ENCODE data around the gene TRERF1. TPM values are rescaled to one million over a fixed set of nuclear protein-coding genes. Genes with fewer than 3 reads are reported as not detected.

The TRERF1 gene
- total and polyA plus RNA-seq, 7 donors, result 0.21 to 0.99 (median 0.44) TPM

DNA sequence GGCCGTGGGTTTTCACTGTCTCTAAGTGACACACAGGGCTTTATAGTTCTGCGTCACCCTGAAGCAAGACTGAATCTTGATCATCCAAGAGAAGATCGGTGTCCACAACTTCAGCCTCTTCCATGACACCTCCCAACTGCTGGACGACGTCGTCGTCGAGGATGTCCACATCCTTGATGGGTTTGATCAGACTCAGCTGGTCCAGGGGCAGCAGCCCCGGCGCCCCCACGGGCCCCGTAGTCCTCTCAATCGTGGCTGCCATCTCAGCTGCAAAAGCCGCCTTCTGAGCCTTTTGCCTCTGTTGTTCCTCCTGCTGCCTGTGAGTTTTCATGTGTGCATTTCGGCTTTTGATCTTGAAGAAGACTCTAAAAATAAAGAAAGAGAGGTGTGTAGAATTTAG is 223.4 kb downstream of the TRERF1 start:
- TF ChIP-seq, protein P1, sequence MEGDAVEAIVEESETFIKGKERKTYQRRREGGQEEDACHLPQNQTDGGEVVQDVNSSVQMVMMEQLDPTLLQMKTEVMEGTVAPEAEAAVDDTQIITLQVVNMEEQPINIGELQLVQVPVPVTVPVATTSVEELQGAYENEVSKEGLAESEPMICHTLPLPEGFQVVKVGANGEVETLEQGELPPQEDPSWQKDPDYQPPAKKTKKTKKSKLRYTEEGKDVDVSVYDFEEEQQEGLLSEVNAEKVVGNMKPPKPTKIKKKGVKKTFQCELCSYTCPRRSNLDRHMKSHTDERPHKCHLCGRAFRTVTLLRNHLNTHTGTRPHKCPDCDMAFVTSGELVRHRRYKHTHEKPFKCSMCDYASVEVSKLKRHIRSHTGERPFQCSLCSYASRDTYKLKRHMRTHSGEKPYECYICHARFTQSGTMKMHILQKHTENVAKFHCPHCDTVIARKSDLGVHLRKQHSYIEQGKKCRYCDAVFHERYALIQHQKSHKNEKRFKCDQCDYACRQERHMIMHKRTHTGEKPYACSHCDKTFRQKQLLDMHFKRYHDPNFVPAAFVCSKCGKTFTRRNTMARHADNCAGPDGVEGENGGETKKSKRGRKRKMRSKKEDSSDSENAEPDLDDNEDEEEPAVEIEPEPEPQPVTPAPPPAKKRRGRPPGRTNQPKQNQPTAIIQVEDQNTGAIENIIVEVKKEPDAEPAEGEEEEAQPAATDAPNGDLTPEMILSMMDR (IDR thresholded peaks at IDR 0.05), result no peak
- Histone ChIP-seq H3K36me3 (ENCODE audit: insufficient read depth in 1 of 2, low read depth in 1 of 2) (no peaks in the 10 kb centered on the region), H3K27me3 (ENCODE audit: insufficient read depth in 3 of 3, low read length in 2 of 3) (no peaks in the 10 kb centered on the region), H3K4me1 (no peaks in the 10 kb centered on the region), H3K9me3 (no peaks in the 10 kb centered on the region), H3K4me3 (no peak overlapping the region), H3K27ac (no peak overlapping the region)
- no peak for ATAC-seq
- intact Hi-C loops (cut with DNase I), result no loop called here
- DNase-seq, result no peak
- WGBS, 3 donors, result 88 to 90% (median 90%) methylated on average over 15 of the region's 15 CpGs

DNA sequence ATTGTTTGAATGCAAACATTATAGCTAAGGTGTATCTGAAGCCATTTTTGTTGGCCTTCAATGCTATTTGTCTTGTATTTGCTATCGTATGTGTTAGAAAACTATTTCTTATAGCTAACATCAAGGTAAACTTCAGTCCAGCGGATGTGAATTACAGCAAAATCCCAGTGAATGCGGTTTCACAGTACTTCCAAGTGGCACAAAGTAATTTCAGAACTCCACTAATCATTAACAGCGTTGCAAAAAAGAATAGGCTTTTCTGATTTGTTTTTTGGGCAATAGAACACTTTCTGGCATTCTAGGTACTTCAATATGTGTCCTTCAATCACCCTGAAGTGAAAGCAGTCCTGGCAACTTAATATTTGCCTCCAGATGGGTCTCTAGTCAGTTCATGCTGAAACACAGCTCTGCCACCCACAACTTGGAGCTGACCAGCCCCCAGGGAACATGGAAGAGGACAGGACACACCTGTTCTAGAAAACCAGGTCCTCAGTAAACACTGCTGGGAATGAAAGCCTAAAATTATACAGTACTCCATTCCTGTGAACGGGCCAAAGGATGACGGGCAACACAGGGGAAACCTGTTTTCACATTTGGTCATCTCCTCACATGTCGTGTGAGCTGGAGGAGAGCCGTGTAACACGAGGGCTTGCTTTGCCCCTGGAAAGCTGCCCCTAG is 224.4 kb downstream of the TRERF1 start:
- H3K4me3 ChIP-seq, result no peak overlapping the region
- TF ChIP-seq, protein P1 (IDR thresholded peaks at IDR 0.05), result no peak
- DNase-seq, result no peak
- H3K9me3 ChIP-seq, result no peaks in the 10 kb centered on the region
- H3K36me3 ChIP-seq (ENCODE audit: insufficient read depth in 1 of 2, low read depth in 1 of 2), result no peaks in the 10 kb centered on the region
- H3K27me3 ChIP-seq (ENCODE audit: insufficient read depth in 3 of 3, low read length in 2 of 3), result no peaks in the 10 kb centered on the region
- no peaks in the 10 kb centered on the region for H3K4me1 ChIP-seq
- ATAC-seq, result no peak
- intact Hi-C loops (cut with DNase I), result no loop called here
- 76 to 90% (median 79%) methylated on average over 9 of the region's 9 CpGs for WGBS, 3 donors
- no peak overlapping the region for H3K27ac ChIP-seq

DNA sequence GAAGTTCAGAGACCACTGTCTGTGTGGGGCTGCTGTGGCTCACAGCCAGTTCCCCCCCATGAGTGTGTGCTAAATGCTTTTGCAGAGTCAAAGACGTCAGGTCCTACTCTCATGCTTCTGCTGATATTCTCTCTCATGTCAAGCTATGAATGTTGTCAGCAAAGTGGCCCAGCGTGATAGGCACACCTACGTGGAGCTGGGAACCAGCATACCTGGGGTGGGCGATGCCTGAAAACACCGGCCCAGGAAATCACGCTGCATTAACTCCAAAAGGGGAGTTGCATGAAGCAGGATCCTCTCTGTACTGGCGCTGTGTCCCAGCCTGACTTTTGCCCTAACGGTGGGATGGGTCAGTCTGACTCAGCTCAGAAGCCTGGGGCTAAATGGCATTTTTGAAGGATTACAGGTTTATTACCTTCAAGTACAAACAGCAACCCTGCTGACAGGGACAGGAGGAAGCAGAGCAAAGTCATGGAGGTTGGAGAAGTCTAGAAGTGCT is 225.0 kb downstream of the TRERF1 start:
- WGBS, 3 donors, result 68 to 73% (median 73%) methylated on average over 8 of the region's 8 CpGs

DNA sequence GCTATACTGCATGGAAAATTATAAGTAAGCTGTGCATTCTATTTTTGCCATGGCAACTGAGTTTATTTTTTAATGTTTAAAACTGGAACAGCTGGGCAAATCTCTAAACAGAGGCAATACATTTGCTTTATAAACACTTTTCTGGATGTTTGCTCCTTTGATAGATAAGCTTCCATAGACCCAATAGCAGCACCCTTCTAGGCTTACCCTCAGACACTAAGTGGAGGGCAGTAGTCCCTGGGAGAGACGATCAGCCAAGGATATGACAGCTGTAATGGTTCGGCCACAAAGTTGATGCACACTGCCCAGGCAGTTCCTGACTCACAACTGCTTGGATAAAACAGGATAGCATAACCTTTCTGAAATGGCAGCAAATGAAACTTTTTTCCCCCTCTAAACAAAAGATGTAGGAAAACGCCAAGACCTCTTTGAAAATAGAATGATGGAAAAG is 225.5 kb downstream of the TRERF1 start:
- H3K27ac ChIP-seq, result no peak overlapping the region
- 36 to 50% (median 39%) methylated on average over 3 of the region's 3 CpGs for WGBS, 3 donors
- H3K4me3 ChIP-seq, result no peak overlapping the region
- TF ChIP-seq, protein P1 (IDR thresholded peaks at IDR 0.05), result no peak
- H3K4me1 ChIP-seq, result no peaks in the 10 kb centered on the region
- DNase-seq (no peak), ATAC-seq (no peak)
- no peaks in the 10 kb centered on the region for H3K27me3 ChIP-seq (ENCODE audit: insufficient read depth in 3 of 3, low read length in 2 of 3)
- intact Hi-C loops (cut with DNase I), result no loop called here
- H3K36me3 ChIP-seq (ENCODE audit: insufficient read depth in 1 of 2, low read depth in 1 of 2), result no peaks in the 10 kb centered on the region
- no peaks in the 10 kb centered on the region for H3K9me3 ChIP-seq

More for the DNA sequence above, 225.0 kb downstream of the TRERF1 start:
- DNase-seq (no peak), ATAC-seq (no peak)
- Histone ChIP-seq H3K4me1 (no peaks in the 10 kb centered on the region), H3K4me3 (no peak overlapping the region), H3K27me3 (ENCODE audit: insufficient read depth in 3 of 3, low read length in 2 of 3) (no peaks in the 10 kb centered on the region), H3K9me3 (no peaks in the 10 kb centered on the region), H3K27ac (no peak overlapping the region), H3K36me3 (ENCODE audit: insufficient read depth in 1 of 2, low read depth in 1 of 2) (no peaks in the 10 kb centered on the region)
- TF ChIP-seq, protein P1 (IDR thresholded peaks at IDR 0.05), result no peak
- intact Hi-C loops (cut with DNase I), result no loop called here

DNA sequence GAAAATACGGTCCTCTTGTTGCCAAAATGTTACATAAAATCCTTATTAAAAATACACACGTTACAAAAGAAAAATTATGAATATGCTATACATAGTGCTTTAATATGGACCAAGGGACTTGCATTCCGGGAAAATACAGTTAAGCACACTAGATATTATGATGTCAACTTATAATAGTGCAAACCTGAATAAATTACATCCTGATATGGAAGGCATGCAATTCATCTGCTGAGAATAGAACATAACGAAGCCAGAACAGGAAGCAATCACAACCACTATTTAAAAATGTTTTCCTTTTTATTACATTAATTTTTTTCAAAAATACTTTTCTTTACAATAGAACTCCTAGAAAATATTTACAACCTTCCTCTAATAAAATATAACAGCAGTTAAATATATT is 226.3 kb downstream of the TRERF1 start:
- 60 to 66% (median 61%) methylated on average over 4 of the region's 4 CpGs for WGBS, 3 donors
- H3K9me3 ChIP-seq, result no peaks in the 10 kb centered on the region
- H3K27me3 ChIP-seq (ENCODE audit: insufficient read depth in 3 of 3, low read length in 2 of 3), result no peaks in the 10 kb centered on the region
- DNase-seq (no peak), ATAC-seq (no peak)
- H3K36me3 ChIP-seq (ENCODE audit: insufficient read depth in 1 of 2, low read depth in 1 of 2), result no peaks in the 10 kb centered on the region
- no peaks in the 10 kb centered on the region for H3K4me1 ChIP-seq
- intact Hi-C loops (cut with DNase I), result no loop called here
- no peak overlapping the region for H3K4me3 ChIP-seq
- H3K27ac ChIP-seq, result no peak overlapping the region
- TF ChIP-seq, protein P1 (IDR thresholded peaks at IDR 0.05), result no peak
